Neural cell (in vitro differentiated cells): ENCODE results near the gene PIK3IP1. TPM values are rescaled to one million over a fixed set of nuclear protein-coding genes. Genes with fewer than 3 reads are reported as not detected.

Source experiments
- H2AFZ ChIP-seq: fragments of 200-600, 300-800 bp; sonication (generic), shearing (Covaris generic); 2 replicates; pipeline ENCODE4 v1.6.0; 2014; ENCODE audit warnings: low read depth, mild to moderate bottlenecking, antibody characterized with exemption, low read length, moderate library complexity
- H3F3A ChIP-seq: fragments of 200-600 bp; shearing (Covaris generic); 2 replicates; pipeline ENCODE4 v1.6.1; 2016; ENCODE audit warnings: mild to moderate bottlenecking, moderate library complexity, mixed read lengths, antibody characterized with exemption, low read length; ENCODE audit not compliant: insufficient read depth, poor library complexity, severe bottlenecking
- H3K27ac ChIP-seq: fragments of 200-600, 300-800 bp; sonication (generic), shearing (Covaris generic); 2 replicates; pipeline ENCODE4 v1.5.1; 2014; ENCODE audit warnings: mild to moderate bottlenecking, low read length, moderate library complexity
- H3K27me3 ChIP-seq: fragments of 300-800, 200-600 bp; sonication (generic), shearing (Covaris generic); 2 replicates; pipeline ENCODE4 v1.6.0; 2014; ENCODE audit warnings: mild to moderate bottlenecking, low read depth, low read length, moderate library complexity; ENCODE audit not compliant: insufficient read depth
- H3K36me3 ChIP-seq: fragments of 300-800, 200-600 bp; sonication (generic), shearing (Covaris generic); 2 replicates; pipeline ENCODE4 v1.5.1; 2014; ENCODE audit warnings: mild to moderate bottlenecking, antibody characterized with exemption, low read length, moderate library complexity; ENCODE audit not compliant: insufficient read depth
- H3K4me2 ChIP-seq: fragments of 300-800, 200-600 bp; sonication (generic), shearing (Covaris generic); 2 replicates; pipeline ENCODE4 v1.6.0; 2014; ENCODE audit warnings: mild to moderate bottlenecking, low read length
- H3K4me3 ChIP-seq: fragments of 300-800, 200-600 bp; sonication (generic), shearing (Covaris generic); 2 replicates; pipeline ENCODE4 v1.5.1; 2014; ENCODE audit warnings: mild to moderate bottlenecking, low read length, moderate library complexity
- H3K79me2 ChIP-seq: fragments of 200-600 bp; shearing (Covaris generic); replicated peaks from 2 replicates; pipeline ENCODE4 v1.6.0; 2014; ENCODE audit warnings: mild to moderate bottlenecking, low read length, moderate library complexity; ENCODE audit not compliant: insufficient read depth
- H3K9ac ChIP-seq: fragments of 300-800, 200-600 bp; sonication (generic), shearing (Covaris generic); 2 replicates; pipeline ENCODE4 v1.6.1; 2016; ENCODE audit warnings: mild to moderate bottlenecking, low read length, mixed read lengths
- H3K9me2 ChIP-seq: fragments of 200-600 bp; shearing (Covaris generic); 2 replicates; pipeline ENCODE4 v1.6.1; 2016; ENCODE audit warnings: mild to moderate bottlenecking, low read length, mixed read lengths; ENCODE audit not compliant: insufficient read depth
- H3K9me3 ChIP-seq: fragments of 200-600, 300-800 bp; sonication (generic), shearing (Covaris generic); 2 replicates; pipeline ENCODE4 v1.6.1; 2016; ENCODE audit warnings: mild to moderate bottlenecking, mixed run types, low read length, moderate library complexity, mixed read lengths
- H4K20me1 ChIP-seq: fragments of 200-600 bp; shearing (Covaris generic); 2 replicates; pipeline ENCODE4 v1.6.1; 2016; ENCODE audit warnings: mild to moderate bottlenecking, mixed run types; ENCODE audit not compliant: insufficient read depth
- CTCF ChIP-seq: fragments of 450-650 bp; IDR thresholded peaks from 2 replicates; pipeline ENCODE4 v1.5.1; 2014; ENCODE audit warnings: antibody characterized with exemption, mild to moderate bottlenecking, moderate library complexity; ENCODE audit not compliant: poor library complexity, severe bottlenecking
- EP300 ChIP-seq: fragments of 450-650 bp; conservative IDR thresholded peaks from 2 replicates; pipeline ENCODE4 v1.6.1; 2014; ENCODE audit warnings: antibody characterized with exemption, mild to moderate bottlenecking, moderate library complexity; ENCODE audit not compliant: poor library complexity, severe bottlenecking
- EZH2 ChIP-seq: fragments of 200-600, 300-800 bp; shearing (Covaris generic), sonication (generic); IDR thresholded peaks from 2 replicates; pipeline ENCODE4 v1.6.1; 2014; ENCODE audit warnings: antibody characterized with exemption, low read length, borderline replicate concordance, mild to moderate bottlenecking; ENCODE audit not compliant: insufficient read depth, poor library complexity, severe bottlenecking
- MXI1 ChIP-seq: fragments of 450-650 bp; conservative IDR thresholded peaks from 2 replicates; pipeline ENCODE4 v1.6.1; 2014; ENCODE audit warnings: antibody characterized with exemption, mild to moderate bottlenecking; ENCODE audit not compliant: poor library complexity, severe bottlenecking
- POLR2AphosphoS5 ChIP-seq: IDR thresholded peaks from 2 replicates; pipeline ENCODE4 v1.6.1; 2012
- RAD21 ChIP-seq: fragments of 450-650 bp; conservative IDR thresholded peaks from 2 replicates; pipeline ENCODE4 v1.6.1; 2014; ENCODE audit warnings: antibody characterized with exemption, mild to moderate bottlenecking, moderate library complexity
- SMC3 ChIP-seq: fragments of 450-650 bp; conservative IDR thresholded peaks from 2 replicates; pipeline ENCODE4 v1.6.1; 2014; ENCODE audit warnings: antibody characterized with exemption, mild to moderate bottlenecking, moderate library complexity; ENCODE audit not compliant: poor library complexity
- TAF1 ChIP-seq: IDR thresholded peaks from 2 replicates; pipeline ENCODE4 v1.6.1; 2012; ENCODE audit warnings: low read depth
- polyA plus RNA-seq: library from polyadenylated mRNA; depleted of rRNA; stranded (reverse); fragments of >200 nt; gene quantifications from 2 replicates; pipeline ENCODE4 v1.2.3, GENCODE V29; 2014
- TF ChIP-seq, protein P1 (sequence below): IDR thresholded peaks from 2 replicates; pipeline ENCODE4 v1.6.1; 2012; ENCODE audit warnings: borderline replicate concordance

PIK3IP1 gene
- polyA plus RNA-seq, 1 donor from 2014 or later, result 32.0 TPM

- H2AFZ ChIP-seq, result no peak overlapping the region
- H3K79me2 ChIP-seq, result peaks cover 25% of the 10 kb centered on the region
- H3F3A ChIP-seq, result no peaks in the 10 kb centered on the region
- H3K9me3 ChIP-seq, result no peaks in the 10 kb centered on the region
- H3K27me3 ChIP-seq, result no peaks in the 10 kb centered on the region
- no peak overlapping the region for H3K27ac ChIP-seq
- H3K4me2 ChIP-seq, result peak overlapping the region; percentile 78
- no peaks in the 10 kb centered on the region for H4K20me1 ChIP-seq
- H3K36me3 ChIP-seq, result no peaks in the 10 kb centered on the region
- TF ChIP-seq EZH2 (no peak), CTCF (no peak), RAD21 (no peak), TAF1 (no peak), MXI1 (no peak), POLR2AphosphoS5 (no peak), SMC3 (no peak), EP300 (no peak)
- TF ChIP-seq, protein P1, sequence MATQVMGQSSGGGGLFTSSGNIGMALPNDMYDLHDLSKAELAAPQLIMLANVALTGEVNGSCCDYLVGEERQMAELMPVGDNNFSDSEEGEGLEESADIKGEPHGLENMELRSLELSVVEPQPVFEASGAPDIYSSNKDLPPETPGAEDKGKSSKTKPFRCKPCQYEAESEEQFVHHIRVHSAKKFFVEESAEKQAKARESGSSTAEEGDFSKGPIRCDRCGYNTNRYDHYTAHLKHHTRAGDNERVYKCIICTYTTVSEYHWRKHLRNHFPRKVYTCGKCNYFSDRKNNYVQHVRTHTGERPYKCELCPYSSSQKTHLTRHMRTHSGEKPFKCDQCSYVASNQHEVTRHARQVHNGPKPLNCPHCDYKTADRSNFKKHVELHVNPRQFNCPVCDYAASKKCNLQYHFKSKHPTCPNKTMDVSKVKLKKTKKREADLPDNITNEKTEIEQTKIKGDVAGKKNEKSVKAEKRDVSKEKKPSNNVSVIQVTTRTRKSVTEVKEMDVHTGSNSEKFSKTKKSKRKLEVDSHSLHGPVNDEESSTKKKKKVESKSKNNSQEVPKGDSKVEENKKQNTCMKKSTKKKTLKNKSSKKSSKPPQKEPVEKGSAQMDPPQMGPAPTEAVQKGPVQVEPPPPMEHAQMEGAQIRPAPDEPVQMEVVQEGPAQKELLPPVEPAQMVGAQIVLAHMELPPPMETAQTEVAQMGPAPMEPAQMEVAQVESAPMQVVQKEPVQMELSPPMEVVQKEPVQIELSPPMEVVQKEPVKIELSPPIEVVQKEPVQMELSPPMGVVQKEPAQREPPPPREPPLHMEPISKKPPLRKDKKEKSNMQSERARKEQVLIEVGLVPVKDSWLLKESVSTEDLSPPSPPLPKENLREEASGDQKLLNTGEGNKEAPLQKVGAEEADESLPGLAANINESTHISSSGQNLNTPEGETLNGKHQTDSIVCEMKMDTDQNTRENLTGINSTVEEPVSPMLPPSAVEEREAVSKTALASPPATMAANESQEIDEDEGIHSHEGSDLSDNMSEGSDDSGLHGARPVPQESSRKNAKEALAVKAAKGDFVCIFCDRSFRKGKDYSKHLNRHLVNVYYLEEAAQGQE, result no peak
- H3K4me3 ChIP-seq, result peak overlapping the region; percentile 74
- H3K9ac ChIP-seq, result peak overlapping the region; percentile 73
- no peaks in the 10 kb centered on the region for H3K9me2 ChIP-seq
Observed at GRCh38 chr22:31248965-31249958, 43.0 kb downstream of the PIK3IP1 start.

- peak overlapping the region; percentile 77 for H3K27ac ChIP-seq
- H3K4me2 ChIP-seq, result peak overlapping the region; percentile 78
- H3K27me3 ChIP-seq, result no peaks in the 10 kb centered on the region
- H3K9ac ChIP-seq, result peak overlapping the region; percentile 73
- TF ChIP-seq POLR2AphosphoS5 (peak; percentile 92), MXI1 (no peak), EP300 (peak; percentile 17), SMC3 (no peak)
- peak overlapping the region; percentile 74 for H3K4me3 ChIP-seq
- H3K9me3 ChIP-seq, result no peaks in the 10 kb centered on the region
- peaks cover 25% of the 10 kb centered on the region for H3K79me2 ChIP-seq
- H4K20me1 ChIP-seq, result no peaks in the 10 kb centered on the region
- H3K9me2 ChIP-seq, result no peaks in the 10 kb centered on the region
- no peaks in the 10 kb centered on the region for H3F3A ChIP-seq
- H3K36me3 ChIP-seq, result no peaks in the 10 kb centered on the region
- peak overlapping the region; percentile 86 for H2AFZ ChIP-seq
Observed at GRCh38 chr22:31248138-31248745, 44.0 kb downstream of the PIK3IP1 start.
